ENCODE data around the gene IFT88.

The IFT88 gene

DNA sequence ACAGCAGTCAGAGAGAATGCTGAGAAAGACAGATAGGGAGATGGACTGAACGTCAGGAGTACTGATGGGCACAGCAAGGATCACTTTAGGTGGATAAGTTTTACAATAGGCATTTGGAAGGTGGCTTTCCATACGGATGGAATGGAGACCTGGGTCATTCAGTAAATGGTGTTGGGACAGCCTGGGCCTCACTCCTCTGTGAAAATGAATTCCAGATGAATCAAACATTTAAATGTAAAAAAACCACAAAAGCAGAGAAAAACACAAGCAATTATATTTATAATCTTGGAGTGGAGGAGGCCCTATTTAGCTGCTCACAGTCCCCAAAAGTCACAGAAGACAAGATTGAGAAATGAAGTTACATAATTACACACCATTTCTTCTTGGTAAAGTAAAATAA is 141.3 kb downstream of the IFT88 start:
- Histone ChIP-seq H3K4me1 (ENCODE audit: insufficient read depth, low read length) (peaks cover 5% of the 10 kb centered on the region), H3K36me3 (ENCODE audit: insufficient read depth, low read length) (no peaks in the 10 kb centered on the region), H3K27ac (ENCODE audit: low read depth, low read length) (no peak overlapping the region), H3K9me3 (ENCODE audit: insufficient read depth, low read depth, low read length) (no peaks in the 10 kb centered on the region), H3K27me3 (ENCODE audit: insufficient read depth, low read length) (peaks cover 15% of the 10 kb centered on the region), H3K9ac (ENCODE audit: low read depth, low read length) (no peak overlapping the region), H3K4me3 (ENCODE audit: low read length) (no peak overlapping the region)
- WGBS = 64% methylated on average over 2 of the region's 2 CpGs

GRCh38 chr13:20709369-20709768 is 142.4 kb downstream of the IFT88 start:
- Histone ChIP-seq H3K27me3 (ENCODE audit: insufficient read depth, low read length) (peaks cover 15% of the 10 kb centered on the region), H3K27ac (ENCODE audit: low read depth, low read length) (no peak overlapping the region), H3K4me3 (ENCODE audit: low read length) (no peak overlapping the region), H3K4me1 (ENCODE audit: insufficient read depth, low read length) (peaks cover 13% of the 10 kb centered on the region), H3K9me3 (ENCODE audit: insufficient read depth, low read depth, low read length) (no peaks in the 10 kb centered on the region), H3K36me3 (ENCODE audit: insufficient read depth, low read length) (no peaks in the 10 kb centered on the region), H3K9ac (ENCODE audit: low read depth, low read length) (no peak overlapping the region)
- WGBS = 95% methylated on average over 8 of the region's 8 CpGs

DNA sequence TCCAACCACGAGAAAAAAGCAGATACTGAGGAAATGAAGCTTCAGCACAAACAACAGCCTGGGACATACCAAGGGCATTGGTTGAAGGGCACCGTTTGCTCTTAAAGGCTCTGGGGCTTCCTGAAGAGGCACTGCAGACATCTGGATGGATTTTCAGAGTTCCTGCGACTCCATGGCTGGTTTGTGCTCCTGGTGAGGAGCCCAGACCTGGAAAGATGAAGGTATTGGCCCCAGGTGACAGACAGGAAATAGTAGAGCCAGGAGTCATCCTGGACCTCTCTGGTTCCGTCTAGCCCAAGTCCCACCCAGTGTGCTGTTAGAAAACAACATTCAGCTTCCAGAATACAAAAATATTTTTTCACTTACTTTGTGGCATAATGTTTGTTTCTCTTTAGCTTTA is 142.8 kb downstream of the IFT88 start:
- H3K9ac ChIP-seq (ENCODE audit: low read depth, low read length) = no peak overlapping the region

GRCh38 chr13:20711301-20712044 is 144.5 kb downstream of the IFT88 start:
- Histone ChIP-seq H3K4me3 (ENCODE audit: low read length) (no peak overlapping the region), H3K27me3 (ENCODE audit: insufficient read depth, low read length) (peaks cover 10% of the 10 kb centered on the region), H3K36me3 (ENCODE audit: insufficient read depth, low read length) (no peaks in the 10 kb centered on the region), H3K27ac (ENCODE audit: low read depth, low read length) (no peak overlapping the region), H3K4me1 (ENCODE audit: insufficient read depth, low read length) (peaks cover 16% of the 10 kb centered on the region), H3K9ac (ENCODE audit: low read depth, low read length) (no peak overlapping the region), H3K9me3 (ENCODE audit: insufficient read depth, low read depth, low read length) (no peaks in the 10 kb centered on the region)
- WGBS = 85% methylated on average over 13 of the region's 13 CpGs

More for the DNA sequence above, 142.8 kb downstream of the IFT88 start:
- H3K36me3 ChIP-seq (ENCODE audit: insufficient read depth, low read length) = no peaks in the 10 kb centered on the region
- no peaks in the 10 kb centered on the region for H3K9me3 ChIP-seq (ENCODE audit: insufficient read depth, low read depth, low read length)
- peaks cover 12% of the 10 kb centered on the region for H3K27me3 ChIP-seq (ENCODE audit: insufficient read depth, low read length)
- no peak overlapping the region for H3K27ac ChIP-seq (ENCODE audit: low read depth, low read length)
- H3K4me3 ChIP-seq (ENCODE audit: low read length) = no peak overlapping the region
- H3K4me1 ChIP-seq (ENCODE audit: insufficient read depth, low read length) = peaks cover 13% of the 10 kb centered on the region
- WGBS = 85% methylated on average over 4 of the region's 4 CpGs

DNA sequence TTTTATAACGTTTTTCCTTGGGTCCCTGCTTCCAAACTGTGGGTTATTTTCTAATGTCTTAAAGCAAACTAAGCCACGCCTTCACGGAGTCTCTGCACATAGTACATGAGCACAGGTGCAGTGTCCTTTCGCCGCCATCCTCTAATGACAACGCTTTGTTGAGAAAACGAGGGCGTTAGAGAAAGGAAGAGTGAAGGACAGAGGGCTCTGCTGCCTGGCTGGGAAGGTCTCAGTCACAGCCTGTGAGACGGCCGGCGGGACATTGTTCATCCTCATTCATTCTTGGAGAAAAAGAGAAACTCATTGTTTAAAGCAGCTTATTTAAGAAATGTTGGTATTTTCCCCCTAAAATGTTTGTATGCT is 146.0 kb downstream of the IFT88 start:
- 47% methylated on average over 11 of the region's 11 CpGs for WGBS
- Histone ChIP-seq H3K9me3 (ENCODE audit: insufficient read depth, low read depth, low read length) (no peaks in the 10 kb centered on the region), H3K4me3 (ENCODE audit: low read length) (peak overlapping the region; percentile 25), H3K4me1 (ENCODE audit: insufficient read depth, low read length) (peaks cover 26% of the 10 kb centered on the region), H3K27ac (ENCODE audit: low read depth, low read length) (no peak overlapping the region), H3K36me3 (ENCODE audit: insufficient read depth, low read length) (no peaks in the 10 kb centered on the region), H3K9ac (ENCODE audit: low read depth, low read length) (peak overlapping the region; percentile 43), H3K27me3 (ENCODE audit: insufficient read depth, low read length) (peaks cover 19% of the 10 kb centered on the region)

- peaks cover 26% of the 10 kb centered on the region for H3K4me1 ChIP-seq (ENCODE audit: insufficient read depth, low read length)
- no peak overlapping the region for H3K27ac ChIP-seq (ENCODE audit: low read depth, low read length)
- no peak overlapping the region for H3K4me3 ChIP-seq (ENCODE audit: low read length)
- peaks cover 19% of the 10 kb centered on the region for H3K27me3 ChIP-seq (ENCODE audit: insufficient read depth, low read length)
- H3K9me3 ChIP-seq (ENCODE audit: insufficient read depth, low read depth, low read length) = no peaks in the 10 kb centered on the region
- no peaks in the 10 kb centered on the region for H3K36me3 ChIP-seq (ENCODE audit: insufficient read depth, low read length)
- no peak overlapping the region for H3K9ac ChIP-seq (ENCODE audit: low read depth, low read length)
- 84% methylated on average over 11 of the region's 11 CpGs for WGBS
Observed at GRCh38 chr13:20713751-20714150, 146.8 kb downstream of the IFT88 start.

GRCh38 chr13:20714161-20714560 is 147.2 kb downstream of the IFT88 start:
- 89% methylated on average over 8 of the region's 8 CpGs for WGBS

GRCh38 chr13:20714563-20715329 is 147.8 kb downstream of the IFT88 start:
- Histone ChIP-seq H3K4me3 (ENCODE audit: low read length) (no peak overlapping the region), H3K36me3 (ENCODE audit: insufficient read depth, low read length) (no peaks in the 10 kb centered on the region), H3K9ac (ENCODE audit: low read depth, low read length) (no peak overlapping the region), H3K27ac (ENCODE audit: low read depth, low read length) (no peak overlapping the region), H3K27me3 (ENCODE audit: insufficient read depth, low read length) (peaks cover 24% of the 10 kb centered on the region), H3K9me3 (ENCODE audit: insufficient read depth, low read depth, low read length) (no peaks in the 10 kb centered on the region), H3K4me1 (ENCODE audit: insufficient read depth, low read length) (peaks cover 26% of the 10 kb centered on the region)
- 90% methylated on average over 8 of the region's 9 CpGs for WGBS

More at GRCh38 chr13:20714161-20714560, 147.2 kb downstream of the IFT88 start:
- Histone ChIP-seq H3K27me3 (ENCODE audit: insufficient read depth, low read length) (peaks cover 19% of the 10 kb centered on the region), H3K27ac (ENCODE audit: low read depth, low read length) (no peak overlapping the region), H3K9ac (ENCODE audit: low read depth, low read length) (no peak overlapping the region), H3K36me3 (ENCODE audit: insufficient read depth, low read length) (no peaks in the 10 kb centered on the region), H3K9me3 (ENCODE audit: insufficient read depth, low read depth, low read length) (no peaks in the 10 kb centered on the region), H3K4me3 (ENCODE audit: low read length) (no peak overlapping the region), H3K4me1 (ENCODE audit: insufficient read depth, low read length) (peaks cover 26% of the 10 kb centered on the region)

DNA sequence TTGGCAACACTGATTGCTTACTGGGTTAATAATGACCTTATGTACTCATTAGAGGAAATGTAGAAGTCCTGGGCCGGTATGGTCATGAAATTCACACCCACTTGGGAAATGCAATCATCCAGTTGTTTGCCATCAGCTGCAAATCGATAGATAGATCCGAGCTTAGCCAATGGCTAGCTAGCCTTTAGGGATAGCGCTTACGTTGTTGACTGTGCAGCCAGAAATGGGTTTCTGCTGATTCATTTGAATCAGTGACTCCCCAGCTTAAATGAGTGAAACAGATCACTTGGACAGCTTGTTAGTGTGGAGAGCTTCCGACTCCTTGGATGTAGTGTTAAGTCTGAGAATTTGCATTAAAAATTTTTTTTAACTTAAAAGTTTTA is 148.4 kb downstream of the IFT88 start:
- Histone ChIP-seq H3K4me1 (ENCODE audit: insufficient read depth, low read length) (peaks cover 26% of the 10 kb centered on the region), H3K27ac (ENCODE audit: low read depth, low read length) (no peak overlapping the region), H3K4me3 (ENCODE audit: low read length) (no peak overlapping the region), H3K36me3 (ENCODE audit: insufficient read depth, low read length) (no peaks in the 10 kb centered on the region), H3K9me3 (ENCODE audit: insufficient read depth, low read depth, low read length) (no peaks in the 10 kb centered on the region), H3K27me3 (ENCODE audit: insufficient read depth, low read length) (peaks cover 30% of the 10 kb centered on the region), H3K9ac (ENCODE audit: low read depth, low read length) (no peak overlapping the region)
- 91% methylated on average over 6 of the region's 6 CpGs for WGBS

- H3K9ac ChIP-seq (ENCODE audit: low read depth, low read length) = no peak overlapping the region
- H3K36me3 ChIP-seq (ENCODE audit: insufficient read depth, low read length) = no peaks in the 10 kb centered on the region
- H3K27ac ChIP-seq (ENCODE audit: low read depth, low read length) = no peak overlapping the region
- H3K4me3 ChIP-seq (ENCODE audit: low read length) = no peak overlapping the region
- H3K9me3 ChIP-seq (ENCODE audit: insufficient read depth, low read depth, low read length) = no peaks in the 10 kb centered on the region
- H3K27me3 ChIP-seq (ENCODE audit: insufficient read depth, low read length) = peaks cover 45% of the 10 kb centered on the region
- WGBS = 25% methylated on average over 15 of the region's 15 CpGs
- peaks cover 26% of the 10 kb centered on the region for H3K4me1 ChIP-seq (ENCODE audit: insufficient read depth, low read length)
Observed at GRCh38 chr13:20716951-20717350, 150.0 kb downstream of the IFT88 start.
